HG02970 (cell line): ENCODE measurements around the gene DDX21.
"Not testable (repeated sequence)": the region's sequence is repeated elsewhere in the genome, so short reads cannot be mapped to it uniquely, and the experiment has no call there.

Experiments used
- ATAC-seq: cut with Tn5 transposase; IDR thresholded peaks from one replicate; pipeline ENCODE4 v1.9.1; 2021; ENCODE audit warnings: mild to moderate bottlenecking, moderate library complexity, moderate number of reproducible peaks; ENCODE audit not compliant: unreplicated experiment, low FRiP score

Gene DDX21

DNA sequence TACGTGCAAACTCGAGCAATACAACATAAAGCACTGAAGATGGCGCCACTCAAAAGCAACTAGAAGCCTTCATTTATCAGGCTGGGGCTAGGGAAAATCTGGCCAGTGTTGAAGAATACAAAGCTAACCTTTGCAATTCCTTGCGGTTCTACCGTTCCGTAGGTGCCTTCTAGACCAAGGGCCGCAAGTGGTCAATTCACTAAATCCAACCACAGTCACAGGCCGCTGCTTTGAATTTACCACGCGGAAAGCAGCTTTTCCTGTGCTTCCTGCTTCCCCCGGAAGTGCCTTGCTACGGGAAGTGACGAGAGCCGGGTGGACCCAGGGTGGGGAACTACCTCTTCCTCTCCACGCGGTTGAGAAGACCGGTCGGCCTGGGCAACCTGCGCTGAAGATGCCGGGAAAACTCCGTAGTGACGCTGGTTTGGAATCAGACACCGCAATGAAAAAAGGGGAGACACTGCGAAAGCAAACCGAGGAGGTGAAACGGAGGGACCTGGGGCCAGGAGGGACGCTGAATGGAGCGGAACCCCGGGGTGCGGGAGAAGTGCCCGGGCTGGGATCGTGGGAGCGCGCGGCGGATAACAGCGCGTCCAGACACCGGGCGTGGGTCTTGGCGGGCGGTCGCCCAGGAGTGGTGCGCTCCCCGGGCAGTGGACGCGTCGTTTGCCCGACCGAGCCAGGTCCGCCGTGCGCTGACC, at the start of gene DDX21:
Gene DDX21, plus strand, starts transcription at position 339 of the 701 bp plus-strand sequence. Its CDS starts 56 bp downstream, at position 395.
- ATAC-seq = peak; percentile 71

DNA sequence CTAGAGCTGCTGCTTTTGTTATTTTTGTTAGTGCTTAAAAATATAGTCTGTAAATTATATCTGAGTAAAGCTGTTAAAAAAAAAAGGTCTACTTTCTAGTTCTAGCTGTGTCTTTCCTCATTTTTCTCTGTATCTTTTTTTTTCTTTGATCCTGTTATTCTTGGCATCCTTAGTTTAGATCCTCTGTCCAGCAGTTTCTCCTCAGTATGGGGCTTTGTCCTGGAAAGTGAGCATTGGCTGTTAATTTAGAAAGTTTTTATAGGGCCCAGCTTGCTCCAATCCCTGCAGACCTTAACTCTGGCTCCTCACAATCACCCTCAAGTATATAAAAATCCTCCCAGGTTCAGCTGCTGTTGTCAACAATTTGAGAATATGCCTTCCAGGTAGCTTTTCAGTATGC, 31.4 kb upstream of the DDX21 start:
- ATAC-seq = no peak

DNA sequence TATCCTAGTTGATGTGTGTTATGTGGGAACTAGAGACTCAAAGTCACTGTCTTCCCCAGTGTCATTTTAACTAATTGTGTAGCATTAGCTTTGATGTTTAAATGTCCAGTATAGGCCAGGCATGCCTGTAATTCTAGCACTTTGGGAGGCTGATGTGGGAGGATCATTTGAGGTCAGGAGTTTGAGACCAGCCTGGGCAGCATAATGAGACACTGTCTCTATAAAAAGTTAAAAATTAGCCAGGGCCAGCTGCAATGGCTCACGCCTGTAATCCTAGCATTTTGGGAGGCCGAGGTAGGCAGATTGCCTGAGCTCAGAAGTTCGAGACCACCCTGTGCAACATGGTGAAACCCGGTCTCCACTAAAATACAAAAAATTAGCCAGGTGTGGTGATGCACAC, 30.5 kb upstream of the DDX21 start:
- no peak for ATAC-seq

DNA sequence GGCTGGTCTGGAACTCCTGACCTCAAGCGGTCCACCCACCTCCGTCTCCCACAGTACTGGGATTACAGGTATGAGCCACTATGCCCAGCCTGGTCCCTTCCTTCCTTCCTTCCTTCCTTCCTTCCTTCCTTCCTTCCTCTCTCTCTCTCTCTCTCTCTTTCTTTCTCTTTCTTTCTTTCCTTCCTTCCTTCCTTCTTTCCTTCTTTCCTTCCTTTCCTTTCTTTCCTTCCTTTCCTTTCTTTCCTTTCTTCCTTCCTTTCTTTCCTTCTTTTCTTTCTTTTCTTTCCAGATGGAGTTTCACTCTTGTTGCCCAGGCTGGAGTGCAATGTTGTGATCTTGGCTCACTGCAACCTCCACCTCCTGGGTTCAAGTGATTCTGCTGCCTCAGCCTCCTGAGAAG, 26.8 kb upstream of the DDX21 start:
- not testable (repeated sequence) for ATAC-seq

DNA sequence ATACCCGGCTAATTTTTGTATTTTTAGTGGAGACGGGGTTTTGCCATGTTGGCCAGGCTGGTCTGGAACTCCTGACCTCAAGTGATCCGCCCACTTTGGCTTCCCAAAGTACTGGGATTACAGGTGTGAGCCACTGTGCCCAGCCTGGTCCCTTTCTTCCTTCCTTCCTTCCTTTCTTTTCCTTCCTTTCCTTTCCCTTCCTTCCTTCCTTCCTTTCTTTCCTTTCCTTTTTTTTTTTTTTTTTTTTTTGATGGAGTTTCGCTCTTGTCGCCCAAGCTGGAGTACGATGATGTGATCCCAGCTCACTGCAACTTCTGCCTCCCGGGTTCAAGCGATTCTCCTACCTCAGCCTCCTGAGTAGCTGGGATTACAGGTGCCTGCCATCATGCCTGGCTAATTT, 26.1 kb upstream of the DDX21 start:
- ATAC-seq = not testable (repeated sequence)

DNA sequence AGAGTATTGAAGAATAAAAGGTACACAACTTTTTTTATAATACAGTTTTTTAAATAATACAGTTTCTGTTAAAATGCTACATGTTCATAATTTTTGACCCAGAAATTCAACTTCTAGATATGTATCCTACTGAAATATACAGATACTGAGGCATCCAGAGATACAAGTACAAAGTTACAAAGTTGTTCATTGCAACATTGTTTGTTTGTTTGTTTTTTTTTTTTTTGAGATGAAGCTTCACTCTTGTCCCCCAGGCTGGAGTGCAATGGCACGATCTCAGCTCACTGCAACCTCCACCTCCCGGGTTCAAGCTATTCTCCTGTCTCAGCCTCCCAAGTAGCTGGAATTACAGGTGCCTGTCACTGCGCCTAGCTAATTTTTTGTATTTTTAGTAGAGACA, 23.1 kb upstream of the DDX21 start:
- ATAC-seq = not testable (repeated sequence)

DNA sequence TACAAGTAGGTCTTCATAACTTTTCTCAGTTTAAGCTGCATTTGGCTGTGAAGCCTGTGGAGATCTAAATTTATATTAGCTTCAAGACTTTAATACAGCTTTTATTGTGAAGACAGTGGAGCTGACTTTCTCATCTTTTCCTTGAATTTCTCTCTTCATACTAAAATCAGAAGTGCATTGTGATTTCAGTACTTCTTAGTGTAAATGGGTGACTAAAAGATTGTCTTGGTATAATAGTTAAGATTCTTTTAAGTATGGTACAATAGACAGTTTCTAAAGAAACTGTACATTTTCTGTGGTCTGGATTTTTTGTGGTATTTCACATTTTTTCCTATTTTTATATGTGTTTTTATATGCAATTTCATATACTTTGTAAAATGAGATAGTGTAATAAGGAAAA, 21.0 kb upstream of the DDX21 start:
- ATAC-seq = no peak

DNA sequence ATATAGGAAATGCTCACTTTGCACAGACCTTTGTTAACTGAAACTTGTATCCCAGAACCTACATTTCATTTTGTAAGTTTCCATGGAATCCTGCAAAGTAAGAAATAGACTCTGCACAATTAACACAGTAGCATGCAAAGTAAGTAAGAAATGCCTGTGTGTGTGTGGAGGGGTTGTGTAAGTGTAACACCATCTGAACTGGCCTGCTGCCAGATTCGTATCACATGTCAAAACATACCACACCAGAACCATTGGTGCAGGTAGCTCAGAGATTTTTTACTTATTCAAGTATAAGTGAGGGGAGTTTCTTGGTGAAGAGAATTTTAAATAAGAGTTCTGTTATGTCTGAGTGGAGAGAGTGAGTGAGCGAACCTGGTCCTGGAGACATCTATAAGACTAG, 17.9 kb upstream of the DDX21 start:
- ATAC-seq = no peak

DNA sequence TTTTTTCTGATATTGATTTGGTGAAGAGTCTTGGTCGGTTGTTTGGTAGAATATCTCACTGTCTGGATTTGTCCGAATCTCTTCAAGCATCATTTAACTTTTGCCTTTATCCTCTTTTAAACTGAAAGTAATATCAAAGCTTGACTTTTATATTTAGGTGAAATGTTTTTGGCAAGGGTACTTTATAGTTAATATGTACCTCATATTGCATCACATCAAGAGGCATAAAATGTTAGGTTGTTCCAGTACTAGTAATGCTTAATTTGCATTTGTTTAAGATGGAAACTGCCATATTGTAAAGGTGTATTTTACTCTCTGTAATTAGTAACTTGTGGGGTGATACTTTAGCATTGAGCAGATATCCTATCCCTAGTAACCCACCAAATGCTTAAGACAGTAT, 17.1 kb upstream of the DDX21 start:
- ATAC-seq = no peak

DNA sequence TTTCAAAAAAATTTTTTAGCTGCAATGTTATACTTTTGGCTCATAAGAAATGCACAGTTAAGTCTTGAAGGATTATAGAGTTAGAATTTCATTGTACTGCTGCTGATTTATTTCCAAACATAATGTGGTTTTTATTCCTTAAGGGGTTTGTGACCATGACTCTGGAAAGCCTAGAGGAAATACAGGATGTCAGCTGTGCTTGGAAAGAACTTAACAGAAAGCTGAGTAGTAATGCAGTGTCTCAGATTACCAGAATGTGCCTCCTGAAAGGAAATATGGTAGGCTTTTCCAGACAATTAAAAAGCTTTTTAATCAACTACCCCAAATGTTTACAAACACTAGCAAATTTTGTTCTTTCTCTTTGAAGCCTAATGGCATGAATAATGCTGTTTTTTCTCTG, 15.1 kb upstream of the DDX21 start:
- ATAC-seq = not testable (repeated sequence)

DNA sequence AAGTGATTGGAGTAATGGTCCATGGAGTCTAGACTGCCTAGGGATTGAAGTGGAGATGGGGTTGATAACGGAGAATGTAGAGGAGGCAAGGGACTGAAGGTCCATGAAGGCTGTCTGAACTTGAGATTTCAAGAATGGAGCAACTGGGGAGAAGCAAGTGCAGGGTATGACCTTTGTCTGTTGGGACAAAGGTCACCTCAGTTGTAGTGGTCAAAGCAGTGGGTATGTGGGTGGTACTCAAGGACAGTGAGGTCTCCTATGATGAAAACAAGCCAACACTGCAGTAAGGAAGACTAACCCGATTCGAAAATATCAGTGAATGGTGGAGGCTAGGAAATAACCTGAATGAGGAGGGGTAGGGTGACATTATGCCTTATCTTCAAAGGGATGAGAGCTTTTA, 5.4 kb upstream of the DDX21 start:
- no peak for ATAC-seq

DNA sequence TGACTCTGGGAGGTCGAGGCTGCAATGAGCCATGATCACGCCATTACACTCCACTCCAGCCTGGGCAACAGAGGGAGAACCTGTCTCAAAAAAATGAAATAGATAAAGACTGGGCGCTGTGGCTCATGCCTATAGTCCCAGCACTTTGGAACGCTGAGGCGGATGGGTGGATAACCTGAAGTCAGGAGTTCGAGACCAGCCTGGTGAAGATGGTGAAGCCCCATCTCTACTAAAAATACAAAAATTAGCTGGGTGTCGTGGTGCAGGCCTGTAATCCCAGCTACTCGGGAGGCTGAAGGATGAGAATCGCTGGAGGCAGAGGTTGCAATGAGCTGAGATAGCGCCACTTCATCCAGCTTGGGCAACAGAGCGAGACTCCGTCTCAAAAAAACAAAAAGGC, 1.1 kb upstream of the DDX21 start:
- ATAC-seq = no peak

DNA sequence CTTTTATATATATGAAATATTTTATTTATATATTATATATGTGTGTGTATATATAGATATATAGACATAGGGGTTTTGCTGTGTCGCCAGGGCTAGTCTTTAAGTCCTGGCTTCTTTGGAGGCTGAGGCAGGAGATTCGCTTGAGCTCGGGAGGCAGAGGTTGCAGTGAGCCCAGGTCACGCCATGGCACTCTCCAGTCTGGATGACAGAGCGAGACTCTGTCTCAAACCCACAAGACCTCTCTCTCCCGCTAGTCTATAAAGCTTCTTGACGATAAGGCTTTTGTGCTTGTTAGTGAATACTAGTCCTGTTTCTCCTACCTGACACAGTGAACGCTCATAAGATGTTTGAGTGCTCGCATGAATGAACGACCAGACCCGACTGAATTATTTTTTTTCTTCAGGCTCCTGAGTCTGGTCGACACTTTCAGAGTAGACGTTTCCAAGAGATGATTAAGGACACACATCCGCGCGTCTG, 577 bp upstream of the DDX21 start:
- ATAC-seq = no peak

DNA sequence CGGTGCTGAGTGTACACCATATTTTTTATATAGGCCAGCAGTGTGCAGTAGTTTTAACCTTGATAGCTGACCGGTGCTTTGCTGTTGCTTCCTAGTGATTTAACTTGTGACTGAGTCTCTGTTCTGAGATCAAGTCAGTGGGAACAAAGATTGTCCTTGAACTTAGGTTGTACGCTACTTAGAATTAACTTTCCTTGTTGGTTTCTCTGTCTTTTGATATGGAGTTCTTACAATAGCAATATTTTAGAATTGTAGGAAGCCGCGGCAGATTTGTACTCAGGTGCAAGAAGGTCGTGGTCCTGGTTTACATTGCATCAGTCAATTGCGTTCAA, 1.3 kb downstream of the DDX21 start:
- ATAC-seq = no peak

DNA sequence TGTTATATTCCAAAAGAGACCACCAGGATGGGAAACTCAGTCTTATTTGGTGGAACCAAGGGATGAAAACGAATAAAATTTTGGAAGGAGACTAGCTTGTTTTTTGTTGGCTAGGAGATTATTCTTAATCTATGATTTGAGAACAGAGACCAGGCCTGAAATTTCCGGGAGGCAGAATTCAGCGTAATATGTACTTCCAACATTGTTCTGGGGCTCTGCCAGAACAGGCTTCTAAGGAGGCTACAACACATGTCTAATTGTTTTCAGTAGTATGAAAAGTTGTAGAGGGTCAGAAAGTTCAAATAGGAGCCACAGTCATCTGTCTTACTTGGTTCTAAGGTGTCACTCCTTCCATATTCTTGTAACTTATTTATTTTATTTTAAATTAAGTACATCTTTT, 1.7 kb downstream of the DDX21 start:
- ATAC-seq = no peak

DNA sequence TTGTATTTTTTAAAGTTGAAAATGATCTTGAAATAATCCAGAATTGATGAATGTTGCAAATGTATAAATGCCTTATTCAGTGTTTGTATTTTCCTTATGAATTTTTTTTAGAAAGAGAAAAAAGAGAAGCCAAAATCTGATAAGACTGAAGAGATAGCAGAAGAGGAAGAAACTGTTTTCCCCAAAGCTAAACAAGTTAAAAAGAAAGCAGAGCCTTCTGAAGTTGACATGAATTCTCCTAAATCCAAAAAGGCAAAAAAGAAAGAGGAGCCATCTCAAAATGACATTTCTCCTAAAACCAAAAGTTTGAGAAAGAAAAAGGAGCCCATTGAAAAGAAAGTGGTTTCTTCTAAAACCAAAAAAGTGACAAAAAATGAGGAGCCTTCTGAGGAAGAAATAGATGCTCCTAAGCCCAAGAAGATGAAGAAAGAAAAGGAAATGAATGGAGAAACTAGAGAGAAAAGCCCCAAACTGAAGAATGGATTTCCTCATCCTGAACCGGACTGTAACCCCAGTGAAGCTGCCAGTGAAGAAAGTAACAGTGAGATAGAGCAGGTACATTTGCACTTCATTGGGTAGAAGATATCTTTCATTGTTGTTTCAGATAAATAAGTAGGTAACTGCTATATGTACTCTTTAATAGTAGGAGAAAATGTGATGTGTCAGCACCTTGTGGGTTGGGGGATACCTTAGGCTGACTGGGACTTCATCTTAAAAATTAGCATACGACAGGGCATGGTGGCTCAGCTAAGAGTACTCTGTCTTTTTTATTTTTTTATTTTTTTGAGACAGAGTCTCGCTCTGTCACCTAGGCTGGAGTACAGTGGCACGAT, 3.9 kb downstream of the DDX21 start:
- no peak for ATAC-seq

DNA sequence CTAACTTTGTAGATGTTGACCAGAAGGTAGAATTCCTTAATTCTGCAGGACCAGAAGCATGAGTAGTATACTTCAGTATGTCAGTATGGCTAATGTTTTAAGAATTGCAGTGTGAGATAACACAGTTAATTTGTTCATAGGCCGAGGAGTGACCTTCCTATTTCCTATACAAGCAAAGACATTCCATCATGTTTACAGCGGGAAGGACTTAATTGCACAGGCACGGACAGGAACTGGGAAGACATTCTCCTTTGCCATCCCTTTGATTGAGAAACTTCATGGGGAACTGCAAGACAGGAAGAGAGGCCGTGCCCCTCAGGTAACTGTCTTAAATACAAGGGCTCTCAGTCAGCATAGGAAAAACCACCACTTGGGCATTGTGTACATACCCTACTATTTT, 7.2 kb downstream of the DDX21 start:
- no peak for ATAC-seq

DNA sequence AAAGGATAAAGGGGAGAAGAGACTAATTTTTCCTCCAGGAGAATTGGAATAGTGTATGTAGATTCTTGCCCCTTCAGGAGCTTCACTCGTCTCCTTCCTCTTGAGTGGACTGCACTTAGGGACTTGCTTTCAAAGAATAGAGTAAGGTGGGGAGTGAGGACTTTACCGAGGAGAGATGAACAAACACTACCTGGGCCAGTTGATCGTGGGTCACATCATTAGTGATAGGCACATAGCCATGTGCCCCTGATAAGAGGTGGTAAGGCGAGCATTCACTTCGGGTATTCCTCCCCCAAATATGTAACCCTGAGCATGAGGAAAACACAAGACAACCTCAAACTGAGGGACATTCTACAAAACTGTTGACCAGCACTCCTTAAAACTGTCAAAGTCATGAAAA, 18.0 kb downstream of the DDX21 start:
- no peak for ATAC-seq

DNA sequence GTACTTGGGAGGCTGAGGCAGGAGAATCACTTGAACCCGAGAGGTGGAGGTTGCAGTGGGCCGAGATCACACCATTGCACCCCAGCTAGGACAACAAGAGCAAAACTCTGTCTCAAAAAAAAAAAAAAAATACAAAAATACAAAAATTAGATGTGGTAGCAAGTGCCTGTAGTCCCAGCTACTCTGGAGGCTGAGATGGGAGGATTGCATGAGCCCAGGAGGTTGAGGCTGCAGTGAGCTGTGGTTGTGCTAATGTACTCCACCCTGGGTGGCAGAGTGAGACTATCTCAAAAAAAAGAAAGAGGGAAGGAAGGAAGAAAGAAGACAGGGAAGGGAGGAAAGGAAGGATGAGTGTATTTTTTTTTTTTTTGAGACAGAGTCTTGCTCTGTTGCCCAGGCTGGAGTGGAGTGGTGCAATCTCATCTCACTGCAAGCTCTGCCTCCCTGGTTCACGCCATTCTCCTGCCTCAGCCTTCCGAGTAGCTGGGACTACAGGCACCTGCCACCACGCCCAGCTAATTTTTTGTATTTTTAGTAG, 20.0 kb downstream of the DDX21 start:
- not testable (repeated sequence) for ATAC-seq

DNA sequence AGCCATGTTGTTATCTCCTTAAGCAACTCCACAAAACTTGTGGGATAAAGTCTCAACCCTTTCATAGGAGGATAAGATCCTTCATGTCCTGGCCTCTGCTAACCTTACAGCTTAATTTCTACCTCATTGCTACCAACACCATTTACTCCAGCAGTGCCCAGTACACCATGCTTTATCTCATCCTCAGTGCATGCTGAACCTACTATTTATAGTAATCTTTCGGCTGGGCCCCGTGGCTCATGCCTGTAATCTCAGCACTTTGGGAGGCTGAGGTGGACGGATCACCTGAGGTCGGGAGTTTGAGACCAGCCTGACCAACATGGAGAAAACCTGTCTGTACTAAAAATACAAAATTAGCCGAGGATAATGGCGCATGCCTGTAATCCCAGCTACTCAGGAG, 23.8 kb downstream of the DDX21 start:
- not testable (repeated sequence) for ATAC-seq

DNA sequence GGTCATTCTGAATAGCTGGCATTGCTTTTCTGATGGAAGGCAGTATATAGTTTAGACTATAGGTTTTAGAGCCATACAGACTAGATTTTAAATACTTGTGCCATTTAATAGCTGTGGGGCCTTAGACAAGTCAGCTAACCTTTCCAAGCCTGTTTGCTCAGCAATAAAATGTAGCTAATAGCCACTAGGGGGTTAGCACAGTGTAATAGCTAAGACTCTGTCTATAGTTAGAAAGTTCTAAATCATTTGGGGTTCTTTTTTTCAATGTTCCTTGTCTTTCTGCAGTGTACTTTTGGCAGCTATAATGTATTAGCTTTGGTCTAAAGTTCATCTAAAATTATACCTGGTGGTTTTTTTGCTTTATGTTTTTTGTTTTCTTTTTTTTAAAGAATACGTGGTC, 25.1 kb downstream of the DDX21 start:
- ATAC-seq = no peak

DNA sequence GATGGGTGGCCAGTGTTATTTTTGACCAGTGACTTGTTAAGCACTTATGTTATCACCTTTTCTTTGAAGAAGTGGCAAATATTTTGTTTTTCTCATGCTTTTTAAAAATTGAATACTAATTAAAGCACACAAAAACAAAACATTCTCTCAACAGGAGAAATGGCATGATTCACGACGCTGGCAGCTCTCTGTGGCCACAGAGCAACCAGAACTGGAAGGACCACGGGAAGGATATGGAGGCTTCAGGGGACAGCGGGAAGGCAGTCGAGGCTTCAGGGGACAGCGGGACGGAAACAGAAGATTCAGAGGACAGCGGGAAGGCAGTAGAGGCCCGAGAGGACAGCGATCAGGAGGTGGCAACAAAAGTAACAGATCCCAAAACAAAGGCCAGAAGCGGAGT, 26.4 kb downstream of the DDX21 start:
- no peak for ATAC-seq
